GM18505 (cell line): ENCODE data around the gene ELOVL5.
A peak's percentile ranks its signal among the peaks of the same experiment; 100 is the strongest.
"Not testable (repeated sequence)": the region's sequence is repeated elsewhere in the genome, so short reads cannot be mapped to it uniquely, and the experiment has no call there.

Experiments
- ATAC-seq: cut with Tn5 transposase; IDR thresholded peaks from one replicate; pipeline ENCODE4 v1.9.1; 2021; ENCODE audit not compliant: unreplicated experiment
- POLR2A ChIP-seq: IDR thresholded peaks from 4 replicates; pipeline ENCODE4 v1.6.1; 2011; ENCODE audit warnings: borderline replicate concordance; ENCODE audit not compliant: insufficient read depth, insufficient read length; ENCODE audit errors: extremely low read depth

The ELOVL5 gene

DNA sequence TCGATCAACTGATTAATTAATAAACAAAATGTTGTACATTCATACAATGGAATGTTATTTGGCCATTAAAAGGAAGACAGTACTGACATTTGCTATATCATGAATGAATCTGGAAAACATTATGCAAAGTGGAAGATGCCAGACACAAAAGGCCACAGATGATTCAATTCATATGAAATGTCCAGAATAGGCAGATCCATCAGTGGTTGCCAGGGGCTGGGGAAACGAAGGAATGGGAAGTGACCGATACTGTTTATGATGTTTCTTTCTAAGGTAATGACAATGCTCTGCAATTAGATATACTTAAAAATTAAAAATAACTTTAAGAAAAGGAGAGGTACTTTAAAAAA is 37.2 kb downstream of the ELOVL5 start:
- ATAC-seq, result no peak
- TF ChIP-seq POLR2A, result no peak

DNA sequence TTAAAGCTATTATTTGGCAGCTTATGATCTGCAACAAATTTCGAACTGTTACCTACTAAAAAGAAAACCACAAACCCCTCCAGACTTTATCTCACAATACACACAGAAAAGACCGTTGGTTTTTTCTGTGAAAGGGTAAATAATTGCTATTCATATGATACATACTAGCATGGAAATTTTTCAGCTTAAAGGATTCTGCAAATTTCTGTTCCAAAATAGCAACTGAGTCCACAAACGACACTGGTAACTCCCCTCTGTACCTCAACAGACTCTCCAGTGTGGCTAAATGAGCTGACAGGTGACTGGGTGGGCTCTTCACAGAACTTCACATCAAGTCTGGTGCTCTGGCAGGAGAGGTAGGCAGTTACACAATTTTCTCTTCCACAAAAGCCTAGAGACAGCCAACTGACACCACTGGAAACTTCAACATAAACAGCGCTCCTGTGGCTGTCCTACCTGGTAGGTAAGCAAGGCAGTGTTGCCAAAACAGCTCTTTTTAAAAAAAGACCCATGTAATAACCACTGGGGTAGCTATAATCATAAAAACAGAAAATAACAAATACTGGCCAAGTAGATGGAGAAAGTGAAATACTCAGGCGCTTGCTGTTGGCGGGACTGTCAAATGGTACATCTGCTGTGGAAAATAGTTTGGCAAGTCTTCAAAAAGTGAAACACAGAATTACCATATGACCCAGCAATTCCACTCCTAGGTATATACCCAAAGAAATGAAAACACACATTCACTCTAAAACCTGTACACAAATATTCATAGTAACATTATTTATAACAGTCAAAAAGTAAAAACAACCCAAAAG is 37.8 kb downstream of the ELOVL5 start:
- ATAC-seq, result no peak

DNA sequence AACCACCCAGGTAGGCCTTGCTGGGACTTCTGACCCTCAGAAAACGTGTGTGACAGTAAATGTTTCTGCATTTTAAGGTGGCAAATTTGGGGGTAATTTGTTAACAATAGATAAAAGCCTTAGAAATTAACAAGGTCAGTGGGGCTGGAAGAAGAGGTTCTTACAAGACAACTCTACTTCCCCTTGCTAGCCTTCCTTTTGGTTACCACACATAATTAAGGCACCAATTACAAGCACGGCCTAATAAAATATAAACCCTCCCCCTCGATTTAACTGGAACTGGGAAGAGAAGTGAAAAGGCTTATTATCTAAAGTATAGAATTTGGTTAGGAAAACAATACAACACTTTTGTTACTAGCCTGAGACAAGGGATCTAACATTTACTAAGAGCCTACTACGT is 38.8 kb downstream of the ELOVL5 start:
- no peak for TF ChIP-seq POLR2A
- ATAC-seq, result no peak

More for the DNA sequence above, 37.8 kb downstream of the ELOVL5 start:
- no peak for TF ChIP-seq POLR2A

DNA sequence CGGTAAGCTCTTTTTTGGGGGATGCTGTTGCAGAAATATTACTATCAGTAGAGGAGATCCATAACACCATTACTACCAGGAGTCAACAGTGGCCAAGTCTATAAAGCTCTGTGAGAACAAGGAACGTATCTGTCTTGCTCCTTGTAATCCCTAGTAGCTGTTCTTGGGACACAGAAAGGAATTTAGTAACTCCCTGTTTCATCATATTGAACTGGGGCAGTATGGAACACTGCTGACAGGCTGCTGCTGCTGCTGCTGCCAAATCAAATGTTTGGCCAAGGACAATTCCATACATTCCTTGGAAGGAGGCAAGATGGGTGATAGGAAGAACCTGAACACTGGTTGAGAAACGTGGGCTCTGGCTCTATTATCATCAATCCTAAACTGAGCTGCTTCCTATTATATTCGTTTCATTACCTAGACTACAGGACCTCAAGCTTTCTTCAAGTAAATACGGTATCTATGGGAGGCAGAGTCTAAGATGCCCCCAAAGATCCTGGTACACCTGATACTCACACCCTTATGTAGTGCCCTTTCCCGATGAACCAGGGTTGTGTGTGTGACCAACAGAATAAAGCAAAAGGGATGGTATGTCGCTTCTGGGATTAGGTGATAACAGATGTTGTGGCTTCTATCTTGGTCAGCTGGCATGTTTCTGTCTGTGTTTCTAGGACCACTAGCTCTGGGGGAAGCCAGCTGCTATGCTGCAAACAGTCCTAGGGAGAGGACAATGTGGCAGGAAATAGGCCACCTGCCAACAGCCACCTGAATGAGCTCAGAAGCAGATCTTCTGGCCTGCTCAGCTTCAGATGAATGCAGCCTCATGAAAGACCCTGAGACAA is 39.5 kb downstream of the ELOVL5 start:
- peak; percentile 71 for ATAC-seq
- TF ChIP-seq POLR2A, result no peak

DNA sequence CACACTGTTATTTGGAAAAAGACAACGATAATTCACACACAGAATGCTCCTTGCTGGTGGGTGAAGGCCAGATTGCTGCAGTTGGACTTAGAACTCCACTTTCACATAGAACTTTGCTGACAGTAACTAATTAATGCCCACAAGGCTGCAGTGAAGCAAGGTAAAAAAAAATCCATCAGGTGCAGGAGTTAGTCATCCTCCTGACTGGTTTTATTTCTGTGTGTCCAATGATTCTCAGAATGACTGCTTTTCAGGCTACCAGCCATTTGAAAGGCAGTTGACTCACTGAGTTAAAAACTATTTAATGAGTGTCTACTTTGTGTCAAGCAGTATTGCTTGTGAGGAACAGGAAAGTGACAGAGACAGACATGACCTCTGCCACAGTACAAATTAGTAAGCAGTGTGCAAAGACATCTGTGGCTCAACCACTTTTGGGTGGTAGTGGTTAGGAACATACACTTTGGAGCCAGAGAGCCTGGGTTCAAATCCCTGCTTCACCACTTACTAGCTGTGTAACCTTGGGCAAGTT is 41.9 kb downstream of the ELOVL5 start:
- TF ChIP-seq POLR2A, result no peak
- ATAC-seq, result peak; percentile 59

DNA sequence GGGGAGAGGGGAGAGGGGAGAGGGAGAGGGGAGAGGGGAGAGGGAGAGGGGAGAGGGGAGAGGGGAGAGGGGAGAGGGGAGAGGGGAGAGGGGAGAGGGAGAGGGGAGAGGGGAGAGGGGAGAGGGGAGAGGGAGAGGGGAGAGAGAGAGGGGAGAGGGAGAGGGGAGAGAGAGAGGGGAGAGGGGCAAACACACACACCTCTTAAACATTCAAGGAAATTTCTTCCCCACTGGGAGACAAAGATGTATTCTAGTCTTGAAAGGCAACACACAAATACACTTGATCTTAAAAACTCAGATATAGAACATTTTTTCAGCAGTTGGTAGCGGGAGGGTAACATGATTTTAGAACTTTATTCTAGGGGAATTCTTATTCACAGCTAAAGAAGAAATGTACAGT is 42.5 kb downstream of the ELOVL5 start:
- not testable (repeated sequence) for ATAC-seq

DNA sequence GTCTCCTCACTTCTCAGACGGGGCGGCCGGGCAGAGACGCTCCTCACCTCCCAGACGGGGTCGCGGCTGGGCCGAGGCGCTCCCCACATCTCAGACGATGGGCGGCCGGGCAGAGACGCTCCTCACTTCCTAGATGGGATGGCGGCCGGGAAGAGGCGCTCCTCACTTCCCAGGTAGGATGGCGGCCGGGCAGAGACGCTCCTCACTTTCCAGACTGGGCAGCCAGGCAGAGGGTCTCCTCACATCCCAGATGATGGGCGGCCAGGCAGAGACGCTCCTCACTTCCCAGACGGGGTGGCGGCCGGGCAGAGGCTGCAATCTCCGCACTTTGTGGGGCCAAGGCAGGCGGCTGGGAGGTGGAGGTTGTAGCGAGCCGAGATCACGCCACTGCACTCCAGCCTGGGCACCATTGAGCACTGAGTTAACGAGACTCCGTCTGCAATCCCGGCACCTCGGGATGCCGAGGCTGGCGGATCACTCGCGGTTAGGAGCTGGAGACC is 43.2 kb downstream of the ELOVL5 start:
- not testable (repeated sequence) for ATAC-seq

DNA sequence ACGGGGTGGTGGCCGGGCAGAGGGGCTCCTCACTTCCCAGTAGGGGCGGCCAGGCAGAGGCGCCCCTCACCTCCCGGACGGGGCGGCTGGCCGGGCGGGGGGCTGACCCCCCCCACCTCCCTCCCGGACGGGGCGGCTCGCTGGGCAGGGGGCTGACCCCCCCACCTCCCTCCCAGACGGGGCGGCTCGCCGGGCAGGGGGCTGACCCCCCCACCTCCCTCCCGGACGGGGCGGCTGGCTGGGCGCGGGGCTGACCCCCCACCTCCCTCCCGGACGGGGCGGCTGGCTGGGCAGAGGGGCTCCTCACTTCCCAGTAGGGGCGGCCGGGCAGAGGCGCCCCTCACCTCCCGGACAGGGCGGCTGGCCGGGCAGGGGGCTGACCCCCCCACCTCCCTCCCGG is 43.8 kb downstream of the ELOVL5 start:
- ATAC-seq, result not testable (repeated sequence)

DNA sequence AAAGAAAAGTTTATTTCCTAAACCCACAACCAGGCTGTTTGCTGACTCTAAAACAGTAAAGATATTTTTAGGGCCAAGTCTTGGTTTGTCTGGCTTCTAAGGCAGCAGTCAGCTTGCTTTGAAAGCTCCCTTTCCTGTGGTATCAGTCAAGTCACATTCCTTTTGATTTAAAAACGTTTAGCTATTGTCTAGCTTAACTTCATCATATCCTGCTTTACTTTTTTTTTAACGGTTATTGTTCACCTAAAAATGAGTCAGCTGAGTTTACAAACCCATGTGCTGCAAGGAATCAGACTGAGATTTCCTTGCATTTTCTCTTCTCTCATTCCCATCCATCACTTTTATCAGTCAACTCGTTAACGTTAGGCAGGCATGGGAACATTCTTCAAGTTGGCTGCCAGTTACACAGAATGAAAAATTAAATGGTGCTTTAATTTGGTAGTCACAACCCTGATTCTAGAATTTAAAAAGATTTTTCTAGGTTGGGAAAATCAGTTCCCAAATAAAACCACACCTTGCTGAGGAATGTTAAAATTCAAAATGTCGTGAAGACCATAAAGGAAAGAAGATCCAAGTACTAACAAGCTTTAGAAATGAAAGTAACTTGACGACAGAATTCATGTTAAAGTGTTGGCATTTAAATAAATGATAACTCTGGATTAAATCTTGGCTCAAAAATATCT is 45.9 kb downstream of the ELOVL5 start:
- ATAC-seq, result no peak
- TF ChIP-seq POLR2A, result no peak

DNA sequence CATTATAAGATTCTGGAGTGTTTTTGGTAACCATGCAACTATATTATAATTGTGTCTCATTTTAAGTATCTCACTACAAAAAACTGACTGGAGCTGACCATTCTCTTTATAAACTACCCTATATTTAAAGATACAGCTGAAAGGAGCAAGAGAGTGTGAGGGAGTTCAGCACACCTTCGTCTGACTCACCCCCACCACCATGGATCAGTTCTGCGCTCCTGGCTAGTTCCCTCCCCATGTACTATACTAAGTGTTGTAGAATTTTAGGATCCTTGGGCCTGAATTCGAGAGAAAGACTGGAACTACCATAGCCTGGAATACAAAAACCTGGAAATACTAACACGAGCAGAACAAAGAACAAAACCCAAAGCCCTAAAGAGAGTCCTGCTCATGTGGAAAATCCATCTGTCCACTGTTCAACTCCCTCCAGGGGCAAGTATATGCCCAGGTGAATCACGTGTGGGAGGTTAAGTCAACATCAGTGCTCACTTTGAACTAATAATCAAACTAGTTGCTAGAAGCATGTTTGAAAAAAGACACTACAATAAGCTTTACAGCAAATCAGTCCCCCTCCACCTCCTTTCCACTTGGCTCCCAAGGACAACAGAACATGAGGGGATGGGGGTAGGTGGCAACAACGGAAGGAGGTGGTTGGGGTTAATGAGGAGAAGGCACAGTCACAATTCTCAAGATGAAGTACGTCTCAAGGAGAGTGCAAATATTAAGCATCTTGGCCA is 46.8 kb downstream of the ELOVL5 start:
- ATAC-seq, result no peak

DNA sequence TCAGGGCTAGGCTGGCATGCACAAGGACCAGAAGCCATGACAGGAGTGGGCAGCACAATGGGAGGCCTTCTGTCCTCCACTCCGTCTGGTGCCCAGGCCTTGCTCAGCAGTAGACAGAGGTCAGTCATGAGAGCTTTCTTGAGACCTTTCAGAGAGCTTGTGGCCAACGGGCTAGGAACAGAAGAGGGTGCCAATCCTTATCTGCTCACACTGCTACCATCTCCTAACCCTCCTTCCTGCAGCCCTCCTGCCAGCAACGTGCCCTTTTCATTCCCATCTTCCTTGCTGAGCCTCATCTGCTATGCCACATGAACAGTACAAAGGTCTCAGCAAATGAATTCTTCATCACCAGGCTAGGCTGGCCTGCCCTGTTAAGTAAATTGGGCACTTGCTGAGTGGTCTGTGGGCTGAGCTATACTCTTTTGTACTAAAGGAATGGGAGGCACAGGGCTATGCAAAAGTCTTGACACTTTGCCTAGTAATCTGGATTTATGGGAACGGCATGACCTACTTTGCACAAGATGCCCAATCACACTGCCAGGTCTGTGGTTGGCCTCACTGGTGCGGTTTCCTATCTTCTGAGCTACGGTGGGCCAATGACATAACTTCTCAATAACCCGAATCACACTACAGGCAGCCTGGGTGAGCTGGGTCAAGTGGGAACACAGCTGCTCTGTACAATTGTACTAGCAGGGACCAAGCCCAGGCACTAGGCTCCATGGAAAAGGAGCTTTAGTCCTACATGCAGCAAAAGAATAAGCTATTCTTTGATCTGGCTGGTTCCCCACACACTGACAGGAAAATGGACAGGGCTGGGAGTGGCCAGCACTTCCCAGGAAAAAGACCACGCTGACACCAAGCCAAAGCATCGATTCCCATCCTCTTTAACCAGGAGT is 47.8 kb downstream of the ELOVL5 start:
- ATAC-seq, result no peak

More for the DNA sequence above, 46.8 kb downstream of the ELOVL5 start:
- no peak for TF ChIP-seq POLR2A

More for the DNA sequence above, 47.8 kb downstream of the ELOVL5 start:
- no peak for TF ChIP-seq POLR2A
